ENCODE data around the gene SCARB1.

SCARB1 gene

DNA sequence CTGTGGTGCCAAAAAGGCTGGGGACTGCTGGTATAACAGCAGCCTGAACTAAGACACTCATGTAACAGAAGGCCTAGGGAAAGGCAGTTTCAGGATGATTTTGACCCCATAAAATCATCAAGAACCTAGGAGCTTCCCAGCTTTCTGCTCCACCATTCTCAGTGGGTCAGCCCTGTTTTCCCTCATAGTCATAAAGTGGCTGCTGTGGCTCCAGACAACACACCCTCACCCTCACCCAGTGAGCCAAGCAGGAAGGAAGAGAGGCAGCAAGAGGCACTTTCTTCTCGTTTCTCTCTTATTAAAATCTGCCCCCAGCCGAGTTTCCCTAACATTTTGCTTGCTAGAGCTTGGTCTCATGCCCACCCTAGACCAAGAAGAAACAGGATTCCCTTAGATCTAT, 131.8 kb downstream of the SCARB1 start:
- H3K36me3 ChIP-seq = no peaks in the 10 kb centered on the region

DNA sequence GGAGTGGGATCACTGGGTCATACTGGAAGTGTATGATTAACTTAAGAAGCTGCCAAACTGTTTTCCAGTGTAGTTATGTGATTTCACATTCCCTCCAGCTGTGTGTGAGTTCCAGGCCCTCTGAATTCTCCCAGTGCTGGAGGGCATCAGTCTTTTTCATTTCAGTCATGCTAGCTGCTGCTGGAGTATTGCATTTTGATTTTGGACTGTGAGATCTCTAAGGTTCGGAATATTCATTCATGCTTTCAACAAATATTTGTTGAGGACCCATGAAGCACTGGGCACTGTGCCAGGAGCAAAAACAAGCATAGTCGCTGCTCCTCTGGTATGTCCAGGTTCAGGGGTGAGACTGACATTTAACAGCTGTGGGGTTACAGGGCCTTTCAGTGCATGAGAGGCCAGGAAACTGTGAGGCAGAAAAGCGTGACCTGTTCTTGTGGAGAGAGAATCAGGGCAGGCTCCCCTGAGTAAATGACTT, 133.2 kb downstream of the SCARB1 start:
- no peak overlapping the region for H3K4me3 ChIP-seq (ENCODE audit: low read depth, low read length)
- TF ChIP-seq, protein P1, sequence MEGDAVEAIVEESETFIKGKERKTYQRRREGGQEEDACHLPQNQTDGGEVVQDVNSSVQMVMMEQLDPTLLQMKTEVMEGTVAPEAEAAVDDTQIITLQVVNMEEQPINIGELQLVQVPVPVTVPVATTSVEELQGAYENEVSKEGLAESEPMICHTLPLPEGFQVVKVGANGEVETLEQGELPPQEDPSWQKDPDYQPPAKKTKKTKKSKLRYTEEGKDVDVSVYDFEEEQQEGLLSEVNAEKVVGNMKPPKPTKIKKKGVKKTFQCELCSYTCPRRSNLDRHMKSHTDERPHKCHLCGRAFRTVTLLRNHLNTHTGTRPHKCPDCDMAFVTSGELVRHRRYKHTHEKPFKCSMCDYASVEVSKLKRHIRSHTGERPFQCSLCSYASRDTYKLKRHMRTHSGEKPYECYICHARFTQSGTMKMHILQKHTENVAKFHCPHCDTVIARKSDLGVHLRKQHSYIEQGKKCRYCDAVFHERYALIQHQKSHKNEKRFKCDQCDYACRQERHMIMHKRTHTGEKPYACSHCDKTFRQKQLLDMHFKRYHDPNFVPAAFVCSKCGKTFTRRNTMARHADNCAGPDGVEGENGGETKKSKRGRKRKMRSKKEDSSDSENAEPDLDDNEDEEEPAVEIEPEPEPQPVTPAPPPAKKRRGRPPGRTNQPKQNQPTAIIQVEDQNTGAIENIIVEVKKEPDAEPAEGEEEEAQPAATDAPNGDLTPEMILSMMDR (IDR thresholded peaks at IDR 0.05; ENCODE audit: low read depth, low read length) = no peak
- no peaks in the 10 kb centered on the region for H3K9me3 ChIP-seq (ENCODE audit: severe bottlenecking)
- H3K27me3 ChIP-seq (ENCODE audit: insufficient read depth, low read depth, severe bottlenecking) = no peaks in the 10 kb centered on the region
- H3K27ac ChIP-seq = no peak overlapping the region
- no peak for DNase-seq
- no peaks in the 10 kb centered on the region for H3K36me3 ChIP-seq

More for the DNA sequence above, 131.8 kb downstream of the SCARB1 start:
- Histone ChIP-seq H3K4me3 (ENCODE audit: low read depth, low read length) (no peak overlapping the region), H3K27ac (peak overlapping the region; percentile 29; the same call in 1 of the 2 replicates), H3K9me3 (ENCODE audit: severe bottlenecking) (no peaks in the 10 kb centered on the region), H3K27me3 (ENCODE audit: insufficient read depth, low read depth, severe bottlenecking) (no peaks in the 10 kb centered on the region)
- TF ChIP-seq, protein P1 (IDR thresholded peaks at IDR 0.05; ENCODE audit: low read depth, low read length) = no peak
- no peak for DNase-seq

DNA sequence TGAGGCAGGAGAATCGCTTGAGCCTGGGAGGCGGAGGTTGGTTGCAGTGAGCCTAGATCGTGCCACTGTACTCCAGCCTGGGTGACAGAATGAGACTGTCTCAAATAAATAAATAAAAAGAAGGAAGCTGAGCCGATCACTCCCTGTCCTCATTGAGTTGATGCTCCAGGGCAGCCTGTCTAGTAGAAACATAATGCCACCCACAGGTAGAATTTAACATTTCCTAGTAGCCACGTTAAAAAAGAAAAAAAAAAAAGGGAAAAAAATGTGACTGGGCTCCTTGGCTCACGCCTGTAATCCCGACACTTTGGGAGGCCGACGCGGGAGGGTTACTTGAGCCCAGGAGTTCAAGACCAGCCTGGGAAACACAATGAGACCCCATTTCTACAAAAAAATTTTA, 135.7 kb downstream of the SCARB1 start:
- no peak for DNase-seq
- H3K4me3 ChIP-seq (ENCODE audit: low read depth, low read length) = no peak overlapping the region
- no peak overlapping the region for H3K27ac ChIP-seq
- no peaks in the 10 kb centered on the region for H3K36me3 ChIP-seq
- H3K27me3 ChIP-seq (ENCODE audit: insufficient read depth, low read depth, severe bottlenecking) = no peaks in the 10 kb centered on the region
- TF ChIP-seq, protein P1 (IDR thresholded peaks at IDR 0.05; ENCODE audit: low read depth, low read length) = no peak
- H3K9me3 ChIP-seq (ENCODE audit: severe bottlenecking) = peaks cover 1% of the 10 kb centered on the region

DNA sequence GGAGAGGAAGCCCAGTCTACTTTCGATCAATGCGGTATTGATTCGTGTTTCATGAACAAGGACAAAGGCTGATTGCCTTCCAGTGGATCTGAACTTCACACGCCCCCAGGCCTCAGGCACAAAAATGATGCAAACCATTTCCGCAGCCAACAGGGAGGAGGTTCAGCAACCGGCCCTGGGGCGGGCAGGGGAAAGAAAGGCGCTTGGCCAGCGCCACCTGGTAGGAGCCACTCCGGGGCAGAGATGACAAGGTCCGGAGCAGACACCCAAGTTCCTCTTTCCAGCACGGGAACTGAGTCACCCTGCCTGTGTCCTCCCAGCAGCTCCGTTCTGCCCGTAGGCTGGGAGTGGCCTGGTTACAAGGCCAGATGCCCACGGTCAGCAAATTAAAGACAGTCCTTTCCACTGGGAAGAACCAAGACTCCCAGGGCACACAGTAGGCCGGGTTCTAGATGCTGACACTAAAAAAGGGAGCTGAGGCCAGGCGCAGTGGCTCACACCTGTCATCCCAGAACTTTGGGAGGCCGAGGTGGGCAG, 136.3 kb downstream of the SCARB1 start:
- peaks cover 6% of the 10 kb centered on the region for H3K9me3 ChIP-seq (ENCODE audit: severe bottlenecking)
- no peak for DNase-seq
- H3K27me3 ChIP-seq (ENCODE audit: insufficient read depth, low read depth, severe bottlenecking) = no peaks in the 10 kb centered on the region
- H3K27ac ChIP-seq = no peak overlapping the region
- no peak overlapping the region for H3K4me3 ChIP-seq (ENCODE audit: low read depth, low read length)
- no peaks in the 10 kb centered on the region for H3K36me3 ChIP-seq
- TF ChIP-seq, protein P1 (IDR thresholded peaks at IDR 0.05; ENCODE audit: low read depth, low read length) = no peak

Measured in WERI-Rb-1 (cell line).